ENCODE measurements around the gene CNOT6L.

Gene CNOT6L

GRCh38 chr4:77848508-77848907 lies 29.3 kb upstream of the CNOT6L start:
- Histone ChIP-seq H3K9me3 (no peaks in the 10 kb centered on the region), H3K27ac (no peak overlapping the region), H3K4me3 (no peak overlapping the region), H3K27me3 (peaks cover 0 to 7% of the 10 kb centered on the region in 2 donors), H3K4me1 (no peaks in the 10 kb centered on the region), H3K36me3 (no peaks in the 10 kb centered on the region)
- no peak for TF ChIP-seq CTCF (IDR thresholded peaks at IDR 0.05)
- no peak for DNase-seq
- intact Hi-C loops (cut with DNase I; ENCODE audit: low total_unique reads): no loop called here

GRCh38 chr4:77845929-77846328 lies 26.8 kb upstream of the CNOT6L start:
- Histone ChIP-seq H3K4me3 (no peak overlapping the region), H3K9me3 (no peaks in the 10 kb centered on the region), H3K27ac (no peak overlapping the region), H3K36me3 (no peaks in the 10 kb centered on the region), H3K4me1 (no peaks in the 10 kb centered on the region), H3K27me3 (peaks cover 0 to 7% of the 10 kb centered on the region in 2 donors)
- no peak for TF ChIP-seq CTCF (IDR thresholded peaks at IDR 0.05)
- DNase-seq: no peak
- intact Hi-C loops (cut with DNase I; ENCODE audit: low total_unique reads): no loop called here

- Histone ChIP-seq H3K4me1 (no peaks in the 10 kb centered on the region), H3K27ac (no peak overlapping the region), H3K27me3 (peaks cover 0 to 7% of the 10 kb centered on the region in 2 donors), H3K9me3 (no peaks in the 10 kb centered on the region), H3K4me3 (no peak overlapping the region), H3K36me3 (no peaks in the 10 kb centered on the region)
- DNase-seq: no peak
- intact Hi-C loops (cut with DNase I; ENCODE audit: low total_unique reads): no loop called here
- no peak for TF ChIP-seq CTCF (IDR thresholded peaks at IDR 0.05)
Observed at GRCh38 chr4:77845400-77845799, 26.2 kb upstream of the CNOT6L start.

GRCh38 chr4:77844363-77844762 lies 25.2 kb upstream of the CNOT6L start:
- Histone ChIP-seq H3K27me3 (no peaks in the 10 kb centered on the region), H3K4me1 (no peaks in the 10 kb centered on the region)

GRCh38 chr4:77843628-77844027 lies 24.5 kb upstream of the CNOT6L start:
- no peaks in the 10 kb centered on the region for H3K36me3 ChIP-seq
- H3K9me3 ChIP-seq: no peaks in the 10 kb centered on the region
- no peak for DNase-seq
- H3K27ac ChIP-seq: no peak overlapping the region
- no peak for TF ChIP-seq CTCF (IDR thresholded peaks at IDR 0.05)
- H3K27me3 ChIP-seq: no peaks in the 10 kb centered on the region
- intact Hi-C loops (cut with DNase I; ENCODE audit: low total_unique reads): no loop called here
- no peaks in the 10 kb centered on the region for H3K4me1 ChIP-seq
- H3K4me3 ChIP-seq: no peak overlapping the region

More at GRCh38 chr4:77844363-77844762, 25.2 kb upstream of the CNOT6L start:
- no peak overlapping the region for H3K27ac ChIP-seq
- H3K9me3 ChIP-seq: no peaks in the 10 kb centered on the region
- no peak for TF ChIP-seq CTCF (IDR thresholded peaks at IDR 0.05)
- H3K4me3 ChIP-seq: no peak overlapping the region
- intact Hi-C loops (cut with DNase I; ENCODE audit: low total_unique reads): no loop called here
- DNase-seq: no peak
- no peaks in the 10 kb centered on the region for H3K36me3 ChIP-seq

- Histone ChIP-seq H3K9me3 (no peaks in the 10 kb centered on the region), H3K27ac (no peak overlapping the region), H3K27me3 (peaks cover 0 to 13% of the 10 kb centered on the region in 2 donors), H3K36me3 (no peaks in the 10 kb centered on the region), H3K4me3 (no peak overlapping the region), H3K4me1 (no peaks in the 10 kb centered on the region)
- intact Hi-C loops (cut with DNase I; ENCODE audit: low total_unique reads): no loop called here
- no peak for TF ChIP-seq CTCF (IDR thresholded peaks at IDR 0.05)
- no peak for DNase-seq
Observed at GRCh38 chr4:77834403-77834802, 15.2 kb upstream of the CNOT6L start.

Measured in tibial artery (tissue), 4 donors.